GM20000 (cell line): ENCODE measurements around the gene SERPINA1.

Experiments
- DNase-seq: peaks from one replicate; pipeline ENCODE4 v3.0.0; 2012; ENCODE audit warnings: low spot score
- TF ChIP-seq, protein P1 (sequence below): IDR thresholded peaks from 2 replicates; pipeline ENCODE4 v1.5.1; 2012; ENCODE audit warnings: mild to moderate bottlenecking, control low read depth; ENCODE audit errors: extremely low read depth, missing control alignments

SERPINA1 gene

GRCh38 chr14:94381149-94382030 lies 7.0 kb downstream of the SERPINA1 start:
- TF ChIP-seq, protein P1, sequence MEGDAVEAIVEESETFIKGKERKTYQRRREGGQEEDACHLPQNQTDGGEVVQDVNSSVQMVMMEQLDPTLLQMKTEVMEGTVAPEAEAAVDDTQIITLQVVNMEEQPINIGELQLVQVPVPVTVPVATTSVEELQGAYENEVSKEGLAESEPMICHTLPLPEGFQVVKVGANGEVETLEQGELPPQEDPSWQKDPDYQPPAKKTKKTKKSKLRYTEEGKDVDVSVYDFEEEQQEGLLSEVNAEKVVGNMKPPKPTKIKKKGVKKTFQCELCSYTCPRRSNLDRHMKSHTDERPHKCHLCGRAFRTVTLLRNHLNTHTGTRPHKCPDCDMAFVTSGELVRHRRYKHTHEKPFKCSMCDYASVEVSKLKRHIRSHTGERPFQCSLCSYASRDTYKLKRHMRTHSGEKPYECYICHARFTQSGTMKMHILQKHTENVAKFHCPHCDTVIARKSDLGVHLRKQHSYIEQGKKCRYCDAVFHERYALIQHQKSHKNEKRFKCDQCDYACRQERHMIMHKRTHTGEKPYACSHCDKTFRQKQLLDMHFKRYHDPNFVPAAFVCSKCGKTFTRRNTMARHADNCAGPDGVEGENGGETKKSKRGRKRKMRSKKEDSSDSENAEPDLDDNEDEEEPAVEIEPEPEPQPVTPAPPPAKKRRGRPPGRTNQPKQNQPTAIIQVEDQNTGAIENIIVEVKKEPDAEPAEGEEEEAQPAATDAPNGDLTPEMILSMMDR: no peak
- no peak for DNase-seq

DNA sequence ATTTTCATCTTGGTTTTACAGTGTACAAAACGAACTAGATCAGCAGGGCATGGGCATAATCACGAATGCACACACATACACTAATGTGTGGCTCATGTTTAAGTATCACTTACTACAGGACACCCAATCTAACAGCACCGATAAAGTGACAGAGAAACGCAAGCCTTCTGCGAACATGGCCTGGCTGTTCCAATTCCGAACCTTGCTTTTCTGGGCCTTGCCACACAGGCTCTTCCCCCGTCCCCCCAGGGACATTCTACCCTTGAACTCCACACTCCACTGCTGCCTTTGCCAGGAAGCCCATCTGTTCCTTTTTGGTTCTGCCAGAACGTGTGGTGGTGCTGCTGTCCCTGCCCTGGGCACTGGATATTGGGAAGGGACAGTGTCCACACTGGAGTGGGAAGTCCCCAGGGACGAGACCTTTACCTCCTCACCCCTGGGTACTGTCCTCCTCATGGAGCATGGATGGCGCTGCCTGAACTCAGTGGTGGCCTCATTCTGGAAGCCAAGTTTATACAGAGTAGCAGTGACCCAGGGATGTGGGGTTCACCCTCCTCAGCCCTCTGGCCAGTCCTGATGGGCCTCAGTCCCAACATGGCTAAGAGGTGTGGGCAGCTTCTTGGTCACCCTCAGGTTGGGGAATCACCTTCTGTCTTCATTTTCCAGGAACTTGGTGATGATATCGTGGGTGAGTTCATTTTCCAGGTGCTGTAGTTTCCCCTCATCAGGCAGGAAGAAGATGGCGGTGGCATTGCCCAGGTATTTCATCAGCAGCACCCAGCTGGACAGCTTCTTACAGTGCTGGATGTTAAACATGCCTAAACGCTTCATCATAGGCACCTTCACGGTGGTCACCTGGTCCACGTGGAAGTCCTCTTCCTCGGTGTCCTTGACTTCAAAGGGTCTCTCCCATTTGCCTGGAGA lies 7.9 kb downstream of the SERPINA1 start:
- TF ChIP-seq, protein P1: no peak
- no peak for DNase-seq

- DNase-seq: no peak
- TF ChIP-seq, protein P1: no peak
Measured at GRCh38 chr14:94379291-94380224, 8.8 kb downstream of the SERPINA1 start.

GRCh38 chr14:94378527-94379290 lies 9.7 kb downstream of the SERPINA1 start:
- DNase-seq: no peak
- TF ChIP-seq, protein P1: no peak

- TF ChIP-seq, protein P1: no peak
Measured at GRCh38 chr14:94377866-94378470, 10.4 kb downstream of the SERPINA1 start.

More at GRCh38 chr14:94377866-94378470, 10.4 kb downstream of the SERPINA1 start:
- DNase-seq: no peak
